ENCODE data around the gene TGM5. TPM values are rescaled to one million over a fixed set of nuclear protein-coding genes. Genes with fewer than 3 reads are reported as not detected.

Gene TGM5
- total RNA-seq, 4 donors from 2014 or later: 12.1 TPM; not detected in 3

DNA sequence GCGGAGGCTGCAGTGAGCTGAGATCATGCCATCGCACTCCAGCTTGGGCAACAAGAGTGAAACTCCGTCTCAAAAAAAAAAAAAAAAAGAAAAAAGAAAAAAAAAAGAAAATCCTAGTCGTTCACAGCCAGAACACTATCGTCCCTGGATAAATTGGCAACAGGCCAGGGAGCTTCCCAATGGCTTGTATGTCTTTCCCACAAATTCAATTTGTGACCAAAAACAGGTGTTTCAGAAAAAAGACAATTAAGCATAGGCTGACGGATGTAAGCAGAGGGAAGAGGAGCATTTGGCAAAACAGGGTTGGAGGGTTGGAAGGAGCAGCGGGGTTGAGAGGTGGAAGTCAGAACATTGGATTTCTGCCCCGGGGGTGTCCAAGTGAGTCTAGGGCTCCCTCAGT lies 54.4 kb downstream of the TGM5 start:
- peaks cover 13% of the 10 kb centered on the region for H3K27me3 ChIP-seq
- no peaks in the 10 kb centered on the region for H3K36me3 ChIP-seq
- no peaks in the 10 kb centered on the region for H3K9me3 ChIP-seq
- DNase-seq: no peak
- TF ChIP-seq, protein P1, sequence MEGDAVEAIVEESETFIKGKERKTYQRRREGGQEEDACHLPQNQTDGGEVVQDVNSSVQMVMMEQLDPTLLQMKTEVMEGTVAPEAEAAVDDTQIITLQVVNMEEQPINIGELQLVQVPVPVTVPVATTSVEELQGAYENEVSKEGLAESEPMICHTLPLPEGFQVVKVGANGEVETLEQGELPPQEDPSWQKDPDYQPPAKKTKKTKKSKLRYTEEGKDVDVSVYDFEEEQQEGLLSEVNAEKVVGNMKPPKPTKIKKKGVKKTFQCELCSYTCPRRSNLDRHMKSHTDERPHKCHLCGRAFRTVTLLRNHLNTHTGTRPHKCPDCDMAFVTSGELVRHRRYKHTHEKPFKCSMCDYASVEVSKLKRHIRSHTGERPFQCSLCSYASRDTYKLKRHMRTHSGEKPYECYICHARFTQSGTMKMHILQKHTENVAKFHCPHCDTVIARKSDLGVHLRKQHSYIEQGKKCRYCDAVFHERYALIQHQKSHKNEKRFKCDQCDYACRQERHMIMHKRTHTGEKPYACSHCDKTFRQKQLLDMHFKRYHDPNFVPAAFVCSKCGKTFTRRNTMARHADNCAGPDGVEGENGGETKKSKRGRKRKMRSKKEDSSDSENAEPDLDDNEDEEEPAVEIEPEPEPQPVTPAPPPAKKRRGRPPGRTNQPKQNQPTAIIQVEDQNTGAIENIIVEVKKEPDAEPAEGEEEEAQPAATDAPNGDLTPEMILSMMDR (IDR thresholded peaks at IDR 0.05): no peak
- TF ChIP-seq POLR2AphosphoS5 (IDR thresholded peaks at IDR 0.05) (no peak), EP300 (IDR thresholded peaks at IDR 0.05; ENCODE audit: low read depth) (no peak), POLR2A (IDR thresholded peaks at IDR 0.05) (no peak)
- in situ Hi-C loops (cut with MboI; ENCODE audit: low pct_ligation_motif_present in 1 of 4, low pct_unique_long_range_greater_than_20kb in 1 of 4, low sequenced_read_pairs in 3 of 4) (no loop called here), intact Hi-C loops (cut with DNase I; ENCODE audit: low total_unique reads) (no loop called here)
- no peak overlapping the region for H3K4me3 ChIP-seq
- 73 to 78% methylated on average over 5 to 8 of the region's 8 CpGs for WGBS, 2 donors (ENCODE audit: low coverage in 1 of 2)
- no peaks in the 10 kb centered on the region for H3K4me1 ChIP-seq
- no peak overlapping the region for H3K27ac ChIP-seq

- no peak overlapping the region for H3K4me3 ChIP-seq
- peaks cover 13% of the 10 kb centered on the region for H3K27me3 ChIP-seq
- no peak overlapping the region for H3K27ac ChIP-seq
- in situ Hi-C loops (cut with MboI; ENCODE audit: low pct_ligation_motif_present in 1 of 4, low pct_unique_long_range_greater_than_20kb in 1 of 4, low sequenced_read_pairs in 3 of 4) (no loop called here), intact Hi-C loops (cut with DNase I; ENCODE audit: low total_unique reads) (no loop called here)
- DNase-seq: no peak
- 79 to 80% methylated on average over 1 to 4 of the region's 4 CpGs for whole genome bisulfite sequencing, 2 donors (ENCODE audit: low coverage in 1 of 2)
- no peaks in the 10 kb centered on the region for H3K9me3 ChIP-seq
- TF ChIP-seq, protein P1 (IDR thresholded peaks at IDR 0.05): no peak
- no peak for TF ChIP-seq EP300 (IDR thresholded peaks at IDR 0.05; ENCODE audit: low read depth)
- no peak for TF ChIP-seq POLR2AphosphoS5 (IDR thresholded peaks at IDR 0.05)
- no peak for TF ChIP-seq POLR2A (IDR thresholded peaks at IDR 0.05)
- no peaks in the 10 kb centered on the region for H3K36me3 ChIP-seq
- no peaks in the 10 kb centered on the region for H3K4me1 ChIP-seq
Measured at GRCh38 chr15:43211224-43211735, 55.4 kb downstream of the TGM5 start.

DNA sequence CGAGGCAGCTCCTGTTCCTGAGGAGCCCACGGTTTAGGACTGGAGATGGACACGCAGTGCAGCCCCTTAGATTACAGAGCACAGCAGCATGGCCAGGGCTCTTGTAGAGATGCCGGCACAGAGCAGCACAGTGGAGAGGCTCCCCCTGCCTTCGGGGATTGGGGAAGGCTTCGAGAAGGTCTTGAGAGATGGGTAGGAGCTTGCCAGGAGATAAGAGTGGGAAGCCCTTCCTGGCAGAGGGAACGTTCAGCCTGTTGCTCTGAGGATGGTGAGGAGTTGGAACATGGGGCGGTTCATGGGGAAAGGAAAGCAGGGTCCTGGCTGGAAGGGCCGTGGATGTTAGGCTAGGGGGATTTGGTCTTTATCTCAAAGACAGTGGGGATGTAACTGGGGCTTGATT lies 55.9 kb downstream of the TGM5 start:
- DNase-seq: no peak
- no peak overlapping the region for H3K27ac ChIP-seq
- no peaks in the 10 kb centered on the region for H3K4me1 ChIP-seq
- in situ Hi-C loops (cut with MboI; ENCODE audit: low pct_ligation_motif_present in 1 of 4, low pct_unique_long_range_greater_than_20kb in 1 of 4, low sequenced_read_pairs in 3 of 4) (no loop called here), intact Hi-C loops (cut with DNase I; ENCODE audit: low total_unique reads) (no loop called here)
- no peak for TF ChIP-seq POLR2AphosphoS5 (IDR thresholded peaks at IDR 0.05)
- TF ChIP-seq POLR2A (IDR thresholded peaks at IDR 0.05): no peak
- TF ChIP-seq, protein P1 (IDR thresholded peaks at IDR 0.05): no peak
- no peak for TF ChIP-seq EP300 (IDR thresholded peaks at IDR 0.05; ENCODE audit: low read depth)
- WGBS, 2 donors (ENCODE audit: low coverage in 1 of 2): 75 to 80% methylated on average over 3 to 9 of the region's 9 CpGs
- peaks cover 13% of the 10 kb centered on the region for H3K27me3 ChIP-seq
- no peak overlapping the region for H3K4me3 ChIP-seq
- H3K36me3 ChIP-seq: no peaks in the 10 kb centered on the region
- H3K9me3 ChIP-seq: no peaks in the 10 kb centered on the region

- intact Hi-C loops (cut with DNase I; ENCODE audit: low total_unique reads) (no loop called here), in situ Hi-C loops (cut with MboI; ENCODE audit: low pct_ligation_motif_present in 1 of 4, low pct_unique_long_range_greater_than_20kb in 1 of 4, low sequenced_read_pairs in 3 of 4) (no loop called here)
- TF ChIP-seq EP300 (IDR thresholded peaks at IDR 0.05; ENCODE audit: low read depth): no peak
- TF ChIP-seq POLR2A (IDR thresholded peaks at IDR 0.05): no peak
- TF ChIP-seq POLR2AphosphoS5 (IDR thresholded peaks at IDR 0.05): no peak
- TF ChIP-seq, protein P1 (IDR thresholded peaks at IDR 0.05): no peak
- Histone ChIP-seq H3K27ac (no peak overlapping the region), H3K4me1 (no peaks in the 10 kb centered on the region), H3K36me3 (no peaks in the 10 kb centered on the region), H3K27me3 (peaks cover 13% of the 10 kb centered on the region), H3K4me3 (no peak overlapping the region), H3K9me3 (no peaks in the 10 kb centered on the region)
- DNase-seq: no peak
- WGBS, 2 donors (ENCODE audit: low coverage in 1 of 2): 73 to 86% methylated on average over 3 to 15 of the region's 15 CpGs
Measured at GRCh38 chr15:43210172-43210745, 56.5 kb downstream of the TGM5 start.

Data from transverse colon (tissue), 4 donors.